Uterus (tissue), 4 donors: ENCODE measurements around the gene HOXA11. TPM values are rescaled to one million over a fixed set of nuclear protein-coding genes. Genes with fewer than 3 reads are reported as not detected.
A peak's percentile ranks its signal among the peaks of the same experiment; 100 is the strongest.

Source experiments
- DNase-seq, 2 donors: peaks; one replicate each; pipeline ENCODE4 v3.0.0-alpha.2; 2019 to 2020
- H3K27ac ChIP-seq, 2 donors: fragments of 200-600 bp; sonication (generic); 1 replicate in 1 of 2; 2 replicates in 1 of 2; pipeline ENCODE4 v1.5.1; 2016 to 2018
- H3K27me3 ChIP-seq, 2 donors: fragments of 200-600 bp; sonication (generic); one replicate each; pipeline ENCODE4 v1.5.1; 2018 to 2019; ENCODE audit warnings: control low read depth in 1 of 2
- H3K36me3 ChIP-seq, 2 donors: fragments of 200-600 bp; sonication (generic); one replicate each; pipeline ENCODE4 v1.5.1; 2019; ENCODE audit warnings: control low read depth in 1 of 2
- H3K4me1 ChIP-seq, 2 donors: fragments of 200-600 bp; sonication (generic); one replicate each; pipeline ENCODE4 v1.5.1; 2018 to 2019; ENCODE audit warnings: control low read depth in 1 of 2
- H3K4me3 ChIP-seq, 2 donors: fragments of 200-600 bp; sonication (generic); 1 replicate in 1 of 2; 2 replicates in 1 of 2; pipeline ENCODE4 v1.5.1; 2018 to 2019; ENCODE audit warnings: mild to moderate bottlenecking in 1 of 2
- H3K9me3 ChIP-seq, 2 donors: fragments of 200-600 bp; sonication (generic); one replicate each; pipeline ENCODE4 v1.5.1; 2019; ENCODE audit warnings: control low read depth in 1 of 2
- CTCF ChIP-seq, 4 experiments: fragments of 200-600 bp in 2 of 4; fragments of 450-650 bp in 2 of 4; sonication (generic) in 2 of 4; IDR thresholded peaks; one replicate each; pipeline ENCODE4 v1.5.1; 2016 to 2019; ENCODE audit warnings: antibody characterized with exemption in 4 of 4, mild to moderate bottlenecking in 2 of 4, moderate library complexity in 1 of 4
- POLR2A ChIP-seq, 2 donors: fragments of 450-650 bp; IDR thresholded peaks; one replicate each; pipeline ENCODE4 v1.6.1; 2016; ENCODE audit warnings: antibody characterized with exemption in 2 of 2, mild to moderate bottlenecking in 1 of 2, moderate library complexity in 1 of 2
- intact Hi-C: fragments of 100-400 bp; cut with DNase I; formaldehyde crosslinking; loops from one replicate; pipeline ENCODE4 v1.15.1; 2023; ENCODE audit warnings: low total_unique reads
- total RNA-seq, 4 donors: library from RNA; depleted of rRNA in 3 of 4; stranded (reverse); fragments of >200 nt in 3 of 4; gene quantifications; one replicate each; pipeline versions ENCODE4 v1.1.0 to v1.2.4, GENCODE V29; 2014 to 2023
- donor health status: DM: yes; HTN: yes; CAD: no.

HOXA11 gene
- total RNA-seq, 4 donors from 2014 or later: 32.4 to 82.0 (median 57.8) TPM

DNA sequence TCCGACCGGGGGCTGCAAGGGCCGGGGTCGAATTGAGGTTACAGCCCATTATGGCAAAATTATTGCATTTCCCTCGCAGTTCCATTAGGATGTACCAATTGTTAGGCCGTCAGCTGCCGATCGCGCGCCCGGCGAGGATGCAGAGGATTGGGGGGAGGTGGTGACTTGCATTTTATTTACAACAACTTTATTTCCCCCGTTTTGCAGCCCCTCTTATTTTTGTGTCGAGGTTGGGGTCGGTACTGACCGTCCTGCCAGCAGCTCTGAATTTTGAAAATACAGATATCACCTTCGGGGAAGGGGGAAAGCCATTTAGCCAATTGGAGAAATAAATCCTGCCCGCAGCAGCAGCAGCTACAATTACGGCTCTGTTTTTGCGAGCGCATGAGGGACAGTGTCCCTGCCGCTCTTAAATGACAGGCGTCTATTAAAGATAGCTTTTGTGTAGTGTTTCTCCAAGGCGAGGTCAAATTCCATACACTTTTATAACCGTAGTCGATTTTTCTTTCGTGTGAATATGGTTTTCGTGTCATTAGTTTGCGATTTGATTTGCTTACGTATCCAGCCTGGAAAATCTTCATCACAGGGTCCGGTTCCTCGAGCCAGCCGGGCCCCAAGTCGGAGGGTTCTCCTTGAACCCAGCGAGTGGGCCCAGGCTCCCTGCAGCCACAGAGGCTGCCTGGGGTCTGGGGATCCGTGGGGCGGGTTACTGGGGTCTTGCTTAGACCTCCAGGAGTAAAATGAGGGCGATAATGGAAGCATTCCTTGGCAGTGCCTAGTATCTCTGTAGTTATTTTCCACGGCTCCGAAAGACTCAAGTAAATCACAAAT is 40.9 kb downstream of the HOXA11 start:
- H3K27me3 ChIP-seq: no peaks in the 10 kb centered on the region
- intact Hi-C loops: loop anchor here (10.0 kb wide), 1 partner anchor 49 kb away; the partner anchor contains the start of gene HOXA1
- no peak for DNase-seq

GRCh38 chr7:27143023-27143949 is 41.7 kb downstream of the HOXA11 start, which contains the start of gene HOXA5:
HOXA5 (minus strand) TSS chr7:27143681; CDS start chr7:27143607, 74 bp downstream.
- Histone ChIP-seq H3K9me3 (no peaks in the 10 kb centered on the region), H3K27me3 (no peaks in the 10 kb centered on the region), H3K4me3 (peak within 1 kb of the TSS in 1 of 2 donors; percentile 13), H3K36me3 (no peaks in the 10 kb centered on the region), H3K4me1 (no peaks in the 10 kb centered on the region), H3K27ac (peak within 1 kb of the TSS in 1 of 2 donors; percentile 69)
- intact Hi-C loops: loop anchor here (10.0 kb wide), 1 partner anchor 48 kb away; the partner anchor contains the start of gene HOXA1
- DNase-seq: peak; percentile 71 to 73
- TF ChIP-seq POLR2A (IDR thresholded peaks at IDR 0.05) (peak; percentile 27 to 30), CTCF (IDR thresholded peaks at IDR 0.05) (peak in 3 of 4 experiments; percentile 57 to 86 (median 58))

More for the DNA sequence above, 40.9 kb downstream of the HOXA11 start:
- H3K4me3 ChIP-seq: no peak overlapping the region
- peak overlapping the region in 1 of 2 donors; percentile 45 for H3K27ac ChIP-seq
- H3K9me3 ChIP-seq: no peaks in the 10 kb centered on the region
- no peaks in the 10 kb centered on the region for H3K36me3 ChIP-seq
- TF ChIP-seq POLR2A (IDR thresholded peaks at IDR 0.05): no peak
- TF ChIP-seq CTCF (IDR thresholded peaks at IDR 0.05): no peak
- H3K4me1 ChIP-seq: no peaks in the 10 kb centered on the region

- no peak for DNase-seq
- Histone ChIP-seq H3K9me3 (no peaks in the 10 kb centered on the region), H3K4me1 (no peaks in the 10 kb centered on the region), H3K36me3 (no peaks in the 10 kb centered on the region), H3K27me3 (no peaks in the 10 kb centered on the region), H3K27ac (peak overlapping the region in 1 of 2 donors; percentile 69), H3K4me3 (peak overlapping the region in 1 of 2 donors; percentile 13)
- TF ChIP-seq CTCF (IDR thresholded peaks at IDR 0.05) (no peak), POLR2A (IDR thresholded peaks at IDR 0.05) (no peak)
- intact Hi-C loops: loop anchor here (10.0 kb wide), 1 partner anchor 48 kb away; the partner anchor contains the start of gene HOXA1
Measured at GRCh38 chr7:27142580-27143022, 42.4 kb downstream of the HOXA11 start.

DNA sequence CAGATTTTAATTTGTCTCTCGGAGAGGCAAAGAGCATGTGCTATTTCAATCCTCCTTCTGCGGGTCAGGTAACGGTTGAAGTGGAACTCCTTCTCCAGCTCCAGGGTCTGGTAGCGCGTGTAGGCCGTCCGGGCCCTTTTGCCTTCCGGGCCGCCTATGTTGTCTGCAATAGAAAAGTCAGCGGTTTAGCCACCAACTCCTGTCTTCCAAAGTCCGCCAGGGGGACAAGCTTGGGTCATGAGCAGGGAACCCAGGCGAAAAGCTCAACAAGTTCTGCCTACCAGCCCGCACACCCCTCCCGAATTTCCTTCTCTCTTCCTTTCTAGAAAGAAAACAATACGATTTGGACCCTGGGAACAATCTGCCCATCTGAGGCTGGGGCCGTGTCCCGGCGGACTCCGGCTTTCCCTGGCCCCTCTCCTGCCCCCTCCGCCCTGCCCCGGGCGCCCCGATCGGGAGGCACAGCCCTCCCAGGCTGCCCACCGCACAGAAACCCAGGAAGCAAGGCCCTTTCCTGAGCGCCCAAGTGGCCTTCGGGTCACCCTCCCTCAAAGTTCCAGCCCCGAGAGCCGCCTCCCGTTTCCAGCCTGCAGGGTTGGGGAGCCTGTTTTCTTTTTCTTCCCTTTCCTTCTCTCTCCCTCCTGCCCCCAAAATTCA is 43.0 kb downstream of the HOXA11 start:
- H3K4me3 ChIP-seq: peak overlapping the region in 1 of 2 donors; percentile 13
- no peaks in the 10 kb centered on the region for H3K36me3 ChIP-seq
- no peaks in the 10 kb centered on the region for H3K4me1 ChIP-seq
- no peaks in the 10 kb centered on the region for H3K27me3 ChIP-seq
- intact Hi-C loops: loop anchor here (10.0 kb wide), 1 partner anchor 47 kb away; the partner anchor contains the start of gene HOXA1
- no peak for DNase-seq
- no peak for TF ChIP-seq POLR2A (IDR thresholded peaks at IDR 0.05)
- no peak for TF ChIP-seq CTCF (IDR thresholded peaks at IDR 0.05)
- H3K27ac ChIP-seq: peak overlapping the region in 1 of 2 donors; percentile 69
- no peaks in the 10 kb centered on the region for H3K9me3 ChIP-seq
